ENCODE results near the gene DUSP6.
A peak's percentile ranks its signal among the peaks of the same experiment; 100 is the strongest.

The DUSP6 gene

GRCh38 chr12:89352492-89353187 is at the start of gene DUSP6:
TSS of gene DUSP6 (minus strand) at chr12:89352501. CDS start at chr12:89352039, 462 bp downstream.
- peak; percentile 99 for DNase-seq (ENCODE audit: low read depth)

GRCh38 chr12:89401433-89402058 is 49.2 kb upstream of the DUSP6 start:
- H3K4me3 ChIP-seq (ENCODE audit: low read length): no peak overlapping the region
- DNase-seq (ENCODE audit: low read depth): no peak
- no peak for TF ChIP-seq CTCF (conservative IDR thresholded peaks at IDR 0.05; ENCODE audit: low read length)

More at GRCh38 chr12:89352492-89353187, at the start of gene DUSP6:
- no peak for TF ChIP-seq CTCF (conservative IDR thresholded peaks at IDR 0.05; ENCODE audit: low read length)
- peak within 1 kb of the TSS; percentile 93 for H3K4me3 ChIP-seq (ENCODE audit: low read length)

GRCh38 chr12:89400415-89400814 is 48.1 kb upstream of the DUSP6 start:
- no peak for TF ChIP-seq CTCF (conservative IDR thresholded peaks at IDR 0.05; ENCODE audit: low read length)
- no peak overlapping the region for H3K4me3 ChIP-seq (ENCODE audit: low read length)
- DNase-seq (ENCODE audit: low read depth): no peak

- no peak overlapping the region for H3K4me3 ChIP-seq (ENCODE audit: low read length)
- no peak for DNase-seq (ENCODE audit: low read depth)
- TF ChIP-seq CTCF (conservative IDR thresholded peaks at IDR 0.05; ENCODE audit: low read length): no peak
These were observed 43.4 kb upstream of the DUSP6 start for GRCh38 chr12:89395712-89396111.

GRCh38 chr12:89393551-89394121 is 41.3 kb upstream of the DUSP6 start:
- H3K4me3 ChIP-seq (ENCODE audit: low read length): no peak overlapping the region
- no peak for TF ChIP-seq CTCF (conservative IDR thresholded peaks at IDR 0.05; ENCODE audit: low read length)
- DNase-seq (ENCODE audit: low read depth): no peak

- TF ChIP-seq CTCF (conservative IDR thresholded peaks at IDR 0.05; ENCODE audit: low read length): no peak
- no peak for DNase-seq (ENCODE audit: low read depth)
These were observed 40.1 kb upstream of the DUSP6 start for GRCh38 chr12:89392391-89392790.

More at GRCh38 chr12:89392391-89392790, 40.1 kb upstream of the DUSP6 start:
- H3K4me3 ChIP-seq (ENCODE audit: low read length): no peak overlapping the region

Data from AG10803 (cell line).